GM23338 (cell line): ENCODE data around the gene MLEC. TPM values are rescaled to one million over a fixed set of nuclear protein-coding genes. Genes with fewer than 3 reads are reported as not detected.

Source experiments
- ATAC-seq: fragments of 200-7000 bp; cut with Tn5 transposase; 3 replicates; pipeline ENCODE4 v1.9.1; 2020
- DNase-seq: peaks from one replicate; pipeline ENCODE4 v3.0.0-alpha.2; 2015; ENCODE audit warnings: low spot score
- H2AFZ ChIP-seq: fragments of 200-600 bp; sonication (generic); 2 replicates; pipeline ENCODE4 v1.8.0; 2016; ENCODE audit warnings: antibody characterized with exemption, mild to moderate bottlenecking, moderate library complexity
- H3F3A ChIP-seq: fragments of 200-600 bp; sonication (generic); replicated peaks from 2 replicates; pipeline ENCODE4 v1.8.0; 2017; ENCODE audit warnings: antibody characterized with exemption, mixed run types, low read depth
- H3K27ac ChIP-seq: fragments of 200-600 bp; sonication (generic); 2 replicates; pipeline ENCODE4 v1.6.1; 2016; ENCODE audit warnings: low read depth
- H3K27me3 ChIP-seq: fragments of 200-600 bp; sonication (generic); 2 replicates; pipeline ENCODE4 v1.8.0; 2016; ENCODE audit warnings: mild to moderate bottlenecking, mixed run types, moderate library complexity; ENCODE audit not compliant: insufficient read depth
- H3K36me3 ChIP-seq: fragments of 200-600 bp; sonication (generic); 2 replicates; pipeline ENCODE4 v1.8.0; 2016; ENCODE audit warnings: mild to moderate bottlenecking; ENCODE audit not compliant: insufficient read depth
- H3K4me1 ChIP-seq: fragments of 200-600 bp; sonication (generic); 2 replicates; pipeline ENCODE4 v1.8.0; 2016; ENCODE audit warnings: mild to moderate bottlenecking, moderate library complexity; ENCODE audit not compliant: insufficient read depth
- H3K4me2 ChIP-seq: fragments of 200-600 bp; sonication (generic); 2 replicates; pipeline ENCODE4 v1.7.1; 2017; ENCODE audit warnings: mixed run types
- H3K4me3 ChIP-seq: fragments of 200-600 bp; sonication (generic); 2 replicates; pipeline ENCODE4 v1.6.1; 2016; ENCODE audit warnings: mixed run types
- H3K79me2 ChIP-seq: fragments of 200-600 bp; sonication (generic); replicated peaks from 2 replicates; pipeline ENCODE4 v1.8.0; 2017; ENCODE audit warnings: mild to moderate bottlenecking; ENCODE audit not compliant: insufficient read depth
- H3K9me2 ChIP-seq: fragments of 200-600 bp; sonication (generic); 2 replicates; pipeline ENCODE4 v1.8.0; 2017; ENCODE audit not compliant: insufficient read depth
- H4K20me1 ChIP-seq: fragments of 200-600 bp; sonication (generic); replicated peaks from 2 replicates; pipeline ENCODE4 v1.8.0; 2017; ENCODE audit warnings: mild to moderate bottlenecking; ENCODE audit not compliant: insufficient read depth
- H3K27ac Mint-ChIP-seq: 2 replicates; pipeline ENCODE4 v1.8.0; 2020; ENCODE audit warnings: inconsistent platforms, mild to moderate bottlenecking, moderate library complexity, mixed read lengths
- H3K27me3 Mint-ChIP-seq: 3 replicates; pipeline ENCODE4 v1.8.0; 2022; ENCODE audit warnings: low read depth, mild to moderate bottlenecking, moderate library complexity, mixed read lengths, inconsistent platforms; ENCODE audit not compliant: insufficient read depth, poor library complexity
- H3K36me3 Mint-ChIP-seq: 3 replicates; pipeline ENCODE4 v1.8.0; 2021; ENCODE audit warnings: low read depth, mild to moderate bottlenecking, inconsistent platforms, moderate library complexity, mixed read lengths
- H3K4me1 Mint-ChIP-seq: 3 replicates; pipeline ENCODE4 v1.8.0; 2020; ENCODE audit warnings: mild to moderate bottlenecking, inconsistent platforms, mixed read lengths
- H3K4me3 Mint-ChIP-seq: 3 replicates; pipeline ENCODE4 v1.8.0; 2021; ENCODE audit warnings: moderate library complexity, mild to moderate bottlenecking, inconsistent platforms, mixed read lengths
- H3K9me3 Mint-ChIP-seq: 3 replicates; pipeline ENCODE4 v1.8.0; 2020; ENCODE audit warnings: moderate library complexity, mild to moderate bottlenecking, inconsistent platforms, mixed read lengths
- CREB1 ChIP-seq: fragments of 250-450 bp; sonication (Bioruptor Pico); IDR thresholded peaks from 2 replicates; pipeline ENCODE4 v1.5.0; 2020; ENCODE audit warnings: low read depth, mild to moderate bottlenecking, moderate library complexity
- CTCF ChIP-seq, 2 experiments: fragments of 200-600 bp in 1 of 2; sonication (generic) in 1 of 2; conservative IDR thresholded peaks; 2 replicates each; pipeline versions ENCODE4 v1.5.1 to v1.6.1; 2016 to 2017; ENCODE audit warnings: antibody characterized with exemption in 2 of 2, low read depth in 2 of 2, mild to moderate bottlenecking in 2 of 2, moderate library complexity in 1 of 2
- EZH2phosphoT487 ChIP-seq: fragments of 200-600 bp; sonication (generic); IDR thresholded peaks from one replicate; pipeline ENCODE4 v1.8.1; 2018; ENCODE audit warnings: antibody characterized with exemption; ENCODE audit not compliant: unreplicated experiment
- JUNB ChIP-seq: IDR thresholded peaks from one replicate; pipeline ENCODE4 v1.6.1; 2016; ENCODE audit warnings: antibody characterized with exemption; ENCODE audit not compliant: unreplicated experiment
- NANOG ChIP-seq: IDR thresholded peaks from 2 replicates; pipeline ENCODE4 v1.6.1; 2016; ENCODE audit warnings: antibody characterized with exemption, borderline replicate concordance
- POLR2AphosphoS5 ChIP-seq: IDR thresholded peaks from 2 replicates; pipeline ENCODE4 v1.6.1; 2016; ENCODE audit warnings: antibody characterized with exemption, low read depth
- REST ChIP-seq: IDR thresholded peaks from one replicate; pipeline ENCODE4 v1.6.1; 2018; ENCODE audit warnings: antibody characterized with exemption; ENCODE audit not compliant: unreplicated experiment
- STAT1 ChIP-seq: IDR thresholded peaks from one replicate; pipeline ENCODE4 v1.6.1; 2016; ENCODE audit warnings: antibody characterized with exemption; ENCODE audit not compliant: unreplicated experiment
- ZNF114 ChIP-seq: fragments of 250-450 bp; sonication (Bioruptor Pico); IDR thresholded peaks from 2 replicates; pipeline ENCODE4 v1.5.0; 2020; ENCODE audit warnings: mild to moderate bottlenecking, moderate library complexity
- ZNF331 ChIP-seq: fragments of 250-450 bp; sonication (Bioruptor Pico); IDR thresholded peaks from 2 replicates; pipeline ENCODE4 v1.5.0; 2020; ENCODE audit warnings: low read depth, mild to moderate bottlenecking, moderate library complexity
- ZNF462 ChIP-seq: fragments of 250-450 bp; sonication (Bioruptor Pico); IDR thresholded peaks from 2 replicates; pipeline ENCODE4 v1.5.0; 2020; ENCODE audit warnings: mild to moderate bottlenecking, moderate library complexity
- polyA plus RNA-seq: library from polyadenylated mRNA; unstranded; fragments of >200 nt; fragmentation: Nextera tagmentation; extraction: Ambion mirVana; gene quantifications from 2 replicates; pipeline ENCODE4 v1.2.1, GENCODE V29; 2016
- total RNA-seq: library from RNA; depleted of rRNA; stranded (reverse); fragments of >200 nt; shearing (Covaris generic); gene quantifications from 2 replicates; pipeline ENCODE4 v1.2.3, GENCODE V29; 2014

Gene MLEC
- total and polyA plus RNA-seq, 2 experiments from 2014 or later = 225 to 264 TPM

GRCh38 chr12:120706029-120706428 lies 19.1 kb downstream of the MLEC start:
- no peak overlapping the region for H3K4me3 Mint-ChIP-seq
- H2AFZ ChIP-seq = no peak overlapping the region
- no peaks in the 10 kb centered on the region for H3K9me3 Mint-ChIP-seq
- H3K27ac ChIP-seq = peak overlapping the region; percentile 66; the same call in 1 of the 2 replicates
- 0 out of 2 replicates have a peak, but pooled peaks cover 8% of the 10 kb centered on the region for H4K20me1 ChIP-seq
- 0 out of 2 replicates have a peak, but pooled peaks cover 7% of the 10 kb centered on the region for H3F3A ChIP-seq
- peaks cover 4% of the 10 kb centered on the region; the same call in 1 of the 2 replicates for H3K36me3 ChIP-seq
- H3K27me3 Mint-ChIP-seq = peaks cover 5% of the 10 kb centered on the region
- H3K4me1 ChIP-seq = 0 out of 2 replicates have a peak, but pooled peaks cover under 1% of the 10 kb centered on the region
- no peak for TF ChIP-seq ZNF331 (CRISPR knock-in tag)
- no peak for TF ChIP-seq STAT1
- TF ChIP-seq POLR2AphosphoS5 = no peak
- no peak for TF ChIP-seq ZNF114
- no peak for TF ChIP-seq EZH2phosphoT487
- no peak for TF ChIP-seq NANOG
- TF ChIP-seq REST = no peak
- TF ChIP-seq JUNB = no peak
- H3K79me2 ChIP-seq = peaks cover 5% of the 10 kb centered on the region
- no peak overlapping the region for H3K27ac Mint-ChIP-seq
- peaks cover 6% of the 10 kb centered on the region for H3K4me1 Mint-ChIP-seq
- H3K4me3 ChIP-seq = no peak overlapping the region
- DNase-seq = no peak
- H3K9me2 ChIP-seq = no peaks in the 10 kb centered on the region
- no peak overlapping the region for H3K4me2 ChIP-seq
- ATAC-seq = no peak
- no peaks in the 10 kb centered on the region for H3K27me3 ChIP-seq
- H3K36me3 Mint-ChIP-seq = peaks cover 23% of the 10 kb centered on the region

GRCh38 chr12:120708651-120709050 lies 21.7 kb downstream of the MLEC start:
- DNase-seq = no peak
- Histone ChIP-seq H2AFZ (no peak overlapping the region), H3K36me3 (0 out of 2 replicates have a peak, but pooled peaks cover 2% of the 10 kb centered on the region), H3K4me1 (peaks cover 8% of the 10 kb centered on the region), H4K20me1 (no peaks in the 10 kb centered on the region; the same call in 1 of the 2 replicates), H3K4me2 (no peak overlapping the region), H3K27me3 (no peaks in the 10 kb centered on the region), H3K27ac (no peak overlapping the region), H3K4me3 (no peak overlapping the region), H3K79me2 (peaks cover 22% of the 10 kb centered on the region), H3F3A (peaks cover 18% of the 10 kb centered on the region; the same call in 1 of the 2 replicates), H3K9me2 (no peaks in the 10 kb centered on the region)
- peaks cover 14% of the 10 kb centered on the region for H3K36me3 Mint-ChIP-seq
- peaks cover 18% of the 10 kb centered on the region for H3K4me1 Mint-ChIP-seq
- no peak for ATAC-seq
- H3K9me3 Mint-ChIP-seq = no peaks in the 10 kb centered on the region
- no peak overlapping the region for H3K4me3 Mint-ChIP-seq
- H3K27me3 Mint-ChIP-seq = peaks cover 5% of the 10 kb centered on the region
- no peak overlapping the region for H3K27ac Mint-ChIP-seq
- no peak for TF ChIP-seq CREB1 (CRISPR knock-in tag)
- TF ChIP-seq POLR2AphosphoS5 = no peak
- TF ChIP-seq ZNF114 = no peak
- no peak for TF ChIP-seq NANOG
- no peak for TF ChIP-seq STAT1
- TF ChIP-seq CTCF (conservative IDR thresholded peaks at IDR 0.05; ENCODE audit: low read depth in 2 of 2) = no peak
- no peak for TF ChIP-seq ZNF462 (CRISPR knock-in tag)
- no peak for TF ChIP-seq JUNB
